Neural crest cell (in vitro differentiated cells): Measurements from ENCODE around the gene TMED9. TPM values are rescaled to one million over a fixed set of nuclear protein-coding genes. Genes with fewer than 3 reads are reported as not detected.

Source experiments
- DNase-seq: peaks from one replicate; pipeline ENCODE4 v3.0.0; 2021; ENCODE audit warnings: low read depth, mixed read lengths, low spot score
- H3K27ac Mint-ChIP-seq: one replicate; pipeline ENCODE4 v1.8.0; 2021; ENCODE audit warnings: mild to moderate bottlenecking, mixed read lengths; ENCODE audit not compliant: unreplicated experiment
- H3K27me3 Mint-ChIP-seq: 2 replicates; pipeline ENCODE4 v1.8.0; 2021; ENCODE audit warnings: low read depth, mild to moderate bottlenecking, mixed read lengths
- H3K36me3 Mint-ChIP-seq: 2 replicates; pipeline ENCODE4 v1.8.0; 2021; ENCODE audit warnings: low read depth, mild to moderate bottlenecking, mixed read lengths
- H3K4me1 Mint-ChIP-seq: 2 replicates; pipeline ENCODE4 v1.8.0; 2021; ENCODE audit warnings: mixed read lengths
- H3K4me3 Mint-ChIP-seq: one replicate; pipeline ENCODE4 v1.8.0; 2021; ENCODE audit warnings: mild to moderate bottlenecking, mixed read lengths
- H3K9me3 Mint-ChIP-seq: 2 replicates; pipeline ENCODE4 v1.8.0; 2021; ENCODE audit warnings: mixed read lengths
- total RNA-seq: library from RNA; stranded (reverse); gene quantifications from 2 replicates; pipeline ENCODE4 v1.2.1, GENCODE V29; 2021
- TF ChIP-seq, protein P1 (sequence below): fragments of 200-600 bp; sonication (generic); conservative IDR thresholded peaks from 2 replicates; pipeline ENCODE4 v1.5.0; 2021; ENCODE audit warnings: antibody characterized with exemption, mild to moderate bottlenecking

The TMED9 gene
- total RNA-seq, 1 donor from 2014 or later: 113 TPM

DNA sequence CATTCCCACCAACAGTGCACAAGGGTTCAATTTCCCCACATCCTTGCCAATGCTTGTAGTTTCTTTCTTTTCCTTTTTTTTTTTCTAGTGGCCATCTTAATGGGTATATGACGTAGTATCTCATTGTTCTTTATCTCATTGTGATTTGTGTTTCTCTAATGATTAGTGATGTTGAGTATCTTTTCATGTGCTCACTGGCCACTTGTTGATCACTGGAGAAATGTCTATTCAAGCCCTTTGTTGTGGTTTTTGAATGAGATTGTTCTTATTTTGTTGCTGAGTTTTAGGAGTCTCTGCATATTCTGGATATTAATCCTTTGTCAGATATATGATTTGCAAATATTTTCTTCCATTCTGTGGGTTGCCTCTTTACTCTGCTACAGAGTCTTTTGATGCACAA, 1.6 kb upstream of the TMED9 start:
- Mint-ChIP-seq H3K27me3 (peaks cover 59% of the 10 kb centered on the region), H3K9me3 (no peaks in the 10 kb centered on the region), H3K36me3 (no peaks in the 10 kb centered on the region), H3K27ac (no peak overlapping the region), H3K4me3 (peak overlapping the region; percentile 52), H3K4me1 (peaks cover 16% of the 10 kb centered on the region)
- TF ChIP-seq, protein P1, sequence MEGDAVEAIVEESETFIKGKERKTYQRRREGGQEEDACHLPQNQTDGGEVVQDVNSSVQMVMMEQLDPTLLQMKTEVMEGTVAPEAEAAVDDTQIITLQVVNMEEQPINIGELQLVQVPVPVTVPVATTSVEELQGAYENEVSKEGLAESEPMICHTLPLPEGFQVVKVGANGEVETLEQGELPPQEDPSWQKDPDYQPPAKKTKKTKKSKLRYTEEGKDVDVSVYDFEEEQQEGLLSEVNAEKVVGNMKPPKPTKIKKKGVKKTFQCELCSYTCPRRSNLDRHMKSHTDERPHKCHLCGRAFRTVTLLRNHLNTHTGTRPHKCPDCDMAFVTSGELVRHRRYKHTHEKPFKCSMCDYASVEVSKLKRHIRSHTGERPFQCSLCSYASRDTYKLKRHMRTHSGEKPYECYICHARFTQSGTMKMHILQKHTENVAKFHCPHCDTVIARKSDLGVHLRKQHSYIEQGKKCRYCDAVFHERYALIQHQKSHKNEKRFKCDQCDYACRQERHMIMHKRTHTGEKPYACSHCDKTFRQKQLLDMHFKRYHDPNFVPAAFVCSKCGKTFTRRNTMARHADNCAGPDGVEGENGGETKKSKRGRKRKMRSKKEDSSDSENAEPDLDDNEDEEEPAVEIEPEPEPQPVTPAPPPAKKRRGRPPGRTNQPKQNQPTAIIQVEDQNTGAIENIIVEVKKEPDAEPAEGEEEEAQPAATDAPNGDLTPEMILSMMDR: no peak
- DNase-seq: no peak

DNA sequence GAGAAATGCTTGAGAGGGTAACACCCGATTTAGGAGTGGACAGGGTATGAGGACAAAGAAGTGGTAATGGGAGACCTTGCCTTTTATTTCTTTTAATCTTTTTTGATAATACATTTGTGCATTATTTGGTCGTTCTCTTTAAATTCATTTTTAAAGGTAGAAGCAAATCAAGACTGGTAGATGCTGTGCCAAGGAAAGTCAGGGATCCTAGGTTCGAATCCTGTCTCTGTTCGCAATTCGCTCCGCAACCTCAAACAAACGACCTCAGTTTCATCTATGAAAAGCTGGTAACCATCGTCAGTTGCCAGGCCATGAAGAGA, 353 bp upstream of the TMED9 start:
- no peak overlapping the region for H3K27ac Mint-ChIP-seq

DNA sequence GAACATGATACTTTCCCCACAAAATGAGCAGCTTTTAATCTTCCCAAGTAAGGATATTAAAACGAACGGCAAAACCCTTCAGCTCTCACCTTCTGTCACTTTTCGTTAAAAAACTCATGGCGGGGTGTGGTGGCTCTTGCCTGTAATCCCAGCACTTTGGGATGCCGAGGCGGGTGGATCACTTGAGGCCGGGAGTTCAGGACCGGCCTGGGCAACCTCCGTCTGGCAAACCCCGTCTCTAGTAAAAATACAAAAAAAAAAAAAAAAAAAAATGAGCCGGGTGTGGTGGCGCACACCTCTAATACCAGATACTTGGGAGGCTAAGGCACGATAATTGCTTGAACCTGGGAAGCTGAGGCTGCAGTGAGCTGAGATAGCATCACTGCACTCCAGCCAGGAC, 902 bp downstream of the TMED9 start:
- TF ChIP-seq, protein P1: no peak
- peaks cover 3% of the 10 kb centered on the region for H3K36me3 Mint-ChIP-seq

More for the DNA sequence above, 353 bp upstream of the TMED9 start:
- Mint-ChIP-seq H3K4me1 (peaks cover 16% of the 10 kb centered on the region), H3K36me3 (peaks cover 3% of the 10 kb centered on the region), H3K9me3 (no peaks in the 10 kb centered on the region), H3K4me3 (peak overlapping the region; percentile 95), H3K27me3 (peaks cover 49% of the 10 kb centered on the region)
- no peak for DNase-seq
- TF ChIP-seq, protein P1: no peak

DNA sequence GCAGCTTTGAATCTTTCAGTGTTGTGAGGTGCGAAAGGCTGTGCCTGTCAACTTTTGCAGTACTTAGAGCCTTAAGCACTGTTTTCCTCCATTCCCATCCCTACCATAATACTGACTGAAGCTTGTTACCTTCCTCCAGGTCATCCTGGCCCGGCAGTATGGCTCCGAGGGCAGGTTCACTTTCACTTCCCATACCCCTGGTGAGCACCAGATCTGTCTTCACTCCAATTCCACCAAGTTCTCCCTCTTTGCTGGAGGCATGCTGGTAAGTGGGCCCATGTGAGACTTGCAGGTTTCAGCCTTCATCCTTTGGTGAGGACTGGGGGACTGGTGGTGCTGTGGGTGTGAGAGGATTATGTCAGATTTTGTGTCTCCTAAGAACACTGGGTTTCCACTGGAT, 1.5 kb downstream of the TMED9 start:
- H3K4me3 Mint-ChIP-seq: peak overlapping the region; percentile 95
- H3K4me1 Mint-ChIP-seq: peaks cover 16% of the 10 kb centered on the region
- H3K27ac Mint-ChIP-seq: no peak overlapping the region
- H3K36me3 Mint-ChIP-seq: peaks cover 3% of the 10 kb centered on the region
- no peaks in the 10 kb centered on the region for H3K9me3 Mint-ChIP-seq
- DNase-seq: no peak
- peaks cover 42% of the 10 kb centered on the region for H3K27me3 Mint-ChIP-seq
- TF ChIP-seq, protein P1: no peak

More for the DNA sequence above, 902 bp downstream of the TMED9 start:
- Mint-ChIP-seq H3K27ac (no peak overlapping the region), H3K4me3 (peak overlapping the region; percentile 95), H3K4me1 (peaks cover 16% of the 10 kb centered on the region), H3K27me3 (peaks cover 44% of the 10 kb centered on the region), H3K9me3 (no peaks in the 10 kb centered on the region)
- no peak for DNase-seq

DNA sequence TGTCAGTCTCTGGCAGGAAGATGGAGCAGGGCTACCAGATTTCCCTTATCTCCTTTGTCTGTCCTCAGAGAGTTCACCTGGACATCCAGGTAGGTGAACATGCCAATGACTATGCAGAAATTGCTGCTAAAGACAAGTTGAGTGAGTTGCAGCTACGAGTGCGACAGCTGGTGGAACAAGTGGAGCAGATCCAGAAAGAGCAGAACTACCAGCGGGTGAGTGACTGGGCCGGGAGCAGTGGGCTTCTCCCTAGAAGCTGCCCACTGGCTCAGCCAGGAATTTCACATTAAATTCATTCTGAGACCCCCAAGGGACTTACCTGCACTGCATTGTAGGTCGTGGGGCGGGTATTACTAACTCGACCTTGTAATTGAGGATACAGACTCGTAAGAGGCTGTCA, 2.1 kb downstream of the TMED9 start:
- Mint-ChIP-seq H3K4me1 (peaks cover 21% of the 10 kb centered on the region), H3K36me3 (peaks cover 3% of the 10 kb centered on the region), H3K9me3 (no peaks in the 10 kb centered on the region), H3K27me3 (peaks cover 37% of the 10 kb centered on the region), H3K27ac (no peak overlapping the region), H3K4me3 (peak overlapping the region; percentile 95)
- TF ChIP-seq, protein P1: no peak
- DNase-seq: no peak
